ENCODE data around the gene CERS4.
"Not testable (repeated sequence)": the region's sequence is repeated elsewhere in the genome, so short reads cannot be mapped to it uniquely, and the experiment has no call there.

CERS4 gene

GRCh38 chr19:8269724-8270123 is 60.6 kb downstream of the CERS4 start:
- DNase-seq: no peak

GRCh38 chr19:8276508-8276907 is 67.3 kb downstream of the CERS4 start:
- DNase-seq: not testable (repeated sequence)

GRCh38 chr19:8291337-8291736 is 82.2 kb downstream of the CERS4 start:
- not testable (repeated sequence) for DNase-seq

GRCh38 chr19:8302357-8302691 is 93.2 kb downstream of the CERS4 start:
- no peak for DNase-seq

- no peak for DNase-seq
Measured at GRCh38 chr19:8302734-8303133, 93.6 kb downstream of the CERS4 start.

GRCh38 chr19:8304841-8305621 is 95.9 kb downstream of the CERS4 start:
- no peak for DNase-seq

GRCh38 chr19:8305798-8306197 is 96.6 kb downstream of the CERS4 start:
- DNase-seq: no peak

GRCh38 chr19:8306235-8307054 is 97.3 kb downstream of the CERS4 start:
- DNase-seq: no peak

- no peak for DNase-seq
Measured at GRCh38 chr19:8307400-8307964, 98.3 kb downstream of the CERS4 start.

GRCh38 chr19:8307965-8308866 is 99.0 kb downstream of the CERS4 start, which contains the start of gene CD320:
CD320 (minus strand) TSS chr19:8308358; CDS start chr19:8308290, 68 bp downstream.
- peak; percentile 86 for DNase-seq

GRCh38 chr19:8308891-8309291 is 99.7 kb downstream of the CERS4 start:
- no peak for DNase-seq

GRCh38 chr19:8310342-8311055 is 101.3 kb downstream of the CERS4 start:
- no peak for DNase-seq

- DNase-seq: no peak
Measured at GRCh38 chr19:8311461-8312260, 102.5 kb downstream of the CERS4 start.

Data from T1000 (cell line).